HG03139 (cell line): ENCODE data around the gene HEXD.
"Not testable (repeated sequence)": the region's sequence is repeated elsewhere in the genome, so short reads cannot be mapped to it uniquely, and the experiment has no call there.

Experiments
- ATAC-seq: cut with Tn5 transposase; IDR thresholded peaks from one replicate; pipeline ENCODE4 v1.9.1; 2021; ENCODE audit not compliant: unreplicated experiment

Gene HEXD

GRCh38 chr17:82396601-82397435 lies 21.3 kb upstream of the HEXD start:
- ATAC-seq, result no peak

- no peak for ATAC-seq
These were observed 20.5 kb upstream of the HEXD start for GRCh38 chr17:82397449-82398335.

GRCh38 chr17:82399041-82399441 lies 19.1 kb upstream of the HEXD start:
- ATAC-seq, result no peak

- ATAC-seq, result no peak
These were observed 18.5 kb upstream of the HEXD start for GRCh38 chr17:82399601-82400101.

GRCh38 chr17:82400206-82400605 lies 17.9 kb upstream of the HEXD start:
- ATAC-seq, result no peak

GRCh38 chr17:82400830-82401229 lies 17.3 kb upstream of the HEXD start:
- ATAC-seq, result no peak

GRCh38 chr17:82402865-82403264 lies 15.3 kb upstream of the HEXD start:
- ATAC-seq, result peak; percentile 75

GRCh38 chr17:82403662-82404660 lies 14.2 kb upstream of the HEXD start:
- no peak for ATAC-seq

GRCh38 chr17:82405051-82405450 lies 13.1 kb upstream of the HEXD start:
- no peak for ATAC-seq

GRCh38 chr17:82406131-82406671 lies 11.9 kb upstream of the HEXD start:
- no peak for ATAC-seq

GRCh38 chr17:82407255-82407654 lies 10.9 kb upstream of the HEXD start:
- no peak for ATAC-seq

GRCh38 chr17:82408288-82408937 lies 9.7 kb upstream of the HEXD start:
- no peak for ATAC-seq

GRCh38 chr17:82408938-82409318 lies 9.2 kb upstream of the HEXD start:
- no peak for ATAC-seq

GRCh38 chr17:82410014-82410716 lies 8.0 kb upstream of the HEXD start:
- ATAC-seq, result no peak

GRCh38 chr17:82411396-82412053 lies 6.6 kb upstream of the HEXD start:
- no peak for ATAC-seq

- not testable (repeated sequence) for ATAC-seq
These were observed 6.1 kb upstream of the HEXD start for GRCh38 chr17:82412081-82412480.

- ATAC-seq, result no peak
These were observed 5.3 kb upstream of the HEXD start for GRCh38 chr17:82412535-82413520.
